Stimulated activated CD4-positive, alpha-beta T cell treated with anti-CD3 and anti-CD28 coated beads, Interleukin-15, amount 100 ng/mL, for 24 hours (primary cell): ENCODE data around the gene CERS6.

ENCODE experiments used
- DNase-seq: peaks from one replicate; pipeline ENCODE4 v3.0.0-alpha.2; 2020

CERS6 gene

DNA sequence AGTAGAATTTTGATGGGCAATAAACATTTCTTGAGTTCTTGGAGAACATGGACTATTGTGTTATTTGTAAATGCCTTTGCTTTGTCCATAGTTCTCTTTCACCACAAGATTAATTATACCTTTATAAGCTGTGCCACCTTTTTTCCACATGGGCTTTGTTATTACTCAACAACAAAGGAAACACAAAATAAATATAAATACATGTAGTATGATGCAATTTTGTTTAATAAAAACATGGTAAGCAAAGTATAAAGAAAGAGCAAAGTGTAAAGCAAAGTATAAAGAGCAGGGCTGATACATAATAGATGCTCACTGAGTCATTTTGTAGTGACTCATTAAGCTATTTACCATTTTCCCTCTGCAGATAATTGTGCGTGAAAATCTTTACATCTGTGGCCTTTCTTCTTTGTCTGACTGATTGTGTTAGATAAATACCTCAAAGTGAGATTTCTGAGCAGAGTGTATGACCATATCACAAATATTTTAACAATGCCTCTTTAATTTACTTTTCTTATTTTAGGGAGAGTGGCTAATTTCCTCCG lies 80.9 kb downstream of the CERS6 start:
- DNase-seq = no peak

DNA sequence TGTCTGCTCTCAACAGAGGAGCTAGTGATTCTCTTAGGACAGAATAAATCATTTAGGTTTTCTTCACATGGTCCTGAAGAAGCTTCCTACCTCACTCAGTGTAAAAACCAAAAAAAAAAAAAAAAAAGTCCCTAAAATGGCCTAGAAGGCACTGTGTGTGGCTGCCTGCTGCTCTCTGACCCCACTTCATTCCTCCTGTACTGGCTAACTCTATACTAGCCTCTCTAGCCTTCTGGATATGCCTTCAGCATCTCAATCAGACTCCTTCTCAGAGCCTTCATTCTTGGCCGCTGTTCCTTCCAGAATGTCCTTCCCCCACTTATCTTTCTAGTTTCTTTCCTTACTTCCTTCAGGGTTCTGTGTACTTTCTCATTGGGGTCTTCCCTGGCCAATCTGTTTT lies 82.1 kb downstream of the CERS6 start:
- DNase-seq = no peak

DNA sequence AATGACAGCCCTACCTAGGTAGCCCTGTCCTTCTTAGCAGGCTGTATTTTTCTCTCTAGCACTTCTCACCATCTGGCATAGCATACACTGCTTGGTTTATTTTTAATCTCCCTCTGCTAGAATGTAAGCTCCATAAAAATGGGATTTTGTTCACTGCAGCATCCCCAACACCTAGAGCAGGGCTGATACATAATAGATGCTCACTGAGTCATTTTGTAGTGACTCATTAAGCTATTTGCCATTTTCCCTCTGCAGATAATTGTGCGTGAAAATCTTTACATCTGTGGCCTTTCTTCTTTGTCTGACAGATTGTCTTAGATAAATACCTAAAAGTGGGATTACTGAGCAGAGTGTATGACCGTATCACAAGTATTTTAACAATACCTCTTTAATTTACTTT lies 82.5 kb downstream of the CERS6 start:
- no peak for DNase-seq

DNA sequence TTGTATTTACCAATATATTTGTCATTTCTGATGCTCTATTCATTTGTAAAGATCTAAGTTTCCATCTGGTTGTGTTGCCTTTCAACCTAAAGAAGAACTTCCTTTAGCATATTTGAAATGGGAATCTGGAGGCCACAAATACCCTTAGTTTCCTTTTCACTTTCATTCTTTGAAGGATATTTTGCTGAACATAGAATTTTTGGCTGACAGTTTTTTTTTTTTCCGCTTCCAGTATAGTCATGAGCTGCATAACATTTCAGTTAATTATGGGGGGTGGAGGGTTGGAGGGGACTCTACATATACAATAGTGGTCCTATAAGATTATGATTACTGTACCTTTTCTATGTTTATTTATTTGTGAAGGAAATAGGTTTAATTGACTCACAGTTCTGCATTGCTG lies 83.9 kb downstream of the CERS6 start:
- DNase-seq = no peak

DNA sequence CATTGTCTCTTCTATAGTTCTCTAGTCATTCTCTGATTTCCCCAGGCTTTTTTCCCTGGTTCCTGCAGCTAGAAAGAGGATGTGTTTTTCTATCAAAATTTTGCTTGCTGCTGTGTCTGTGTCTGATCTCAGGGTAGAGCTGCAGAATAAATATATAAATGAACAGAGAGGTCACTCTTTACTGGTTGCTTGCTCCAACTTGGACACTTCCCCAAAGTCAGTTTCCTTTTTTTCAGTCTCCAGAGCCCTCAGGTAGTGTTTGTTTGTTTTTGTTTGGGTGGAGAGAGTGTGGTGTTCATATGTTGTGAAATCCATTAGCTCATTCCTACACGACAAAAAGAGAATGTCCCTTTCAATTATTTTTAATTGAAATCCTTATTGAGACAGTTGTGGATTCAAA lies 85.8 kb downstream of the CERS6 start:
- no peak for DNase-seq

DNA sequence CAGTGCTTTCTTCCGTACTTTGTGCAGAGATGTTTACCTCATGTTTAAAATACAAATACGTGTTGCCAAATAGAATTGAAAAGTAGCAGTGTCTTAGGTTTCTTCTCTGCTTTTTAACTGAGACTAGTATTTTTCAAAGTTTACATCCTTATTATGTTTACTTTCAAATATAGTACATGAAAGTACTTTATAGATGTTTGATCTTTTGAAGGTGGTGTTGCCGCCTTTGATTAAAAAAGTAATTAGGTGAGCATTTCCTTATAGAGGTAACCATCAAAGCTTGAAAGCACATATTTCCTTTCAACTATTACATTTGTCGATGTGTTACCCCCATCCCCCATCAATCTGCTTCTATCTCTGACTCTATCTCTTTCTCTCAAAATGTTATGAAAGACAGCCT lies 87.0 kb downstream of the CERS6 start:
- no peak for DNase-seq

DNA sequence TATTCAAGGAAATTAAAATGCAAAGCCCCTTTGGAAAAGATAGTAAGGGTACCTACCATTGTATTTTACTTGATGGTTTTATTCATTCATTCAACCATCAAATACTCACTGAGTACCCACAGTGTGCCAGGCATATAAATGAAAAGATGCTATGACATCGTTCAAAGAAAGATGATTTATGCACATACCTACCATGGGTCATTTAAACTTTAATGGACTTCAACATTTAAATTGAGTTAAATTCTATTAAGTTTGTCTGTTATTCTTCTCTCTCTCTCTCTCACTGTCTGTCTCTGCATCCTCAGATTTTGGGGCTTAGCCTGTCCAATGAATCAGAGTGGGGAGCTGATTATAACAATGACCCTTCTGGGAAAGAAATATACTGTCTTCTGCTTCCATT lies 87.9 kb downstream of the CERS6 start:
- DNase-seq = no peak

DNA sequence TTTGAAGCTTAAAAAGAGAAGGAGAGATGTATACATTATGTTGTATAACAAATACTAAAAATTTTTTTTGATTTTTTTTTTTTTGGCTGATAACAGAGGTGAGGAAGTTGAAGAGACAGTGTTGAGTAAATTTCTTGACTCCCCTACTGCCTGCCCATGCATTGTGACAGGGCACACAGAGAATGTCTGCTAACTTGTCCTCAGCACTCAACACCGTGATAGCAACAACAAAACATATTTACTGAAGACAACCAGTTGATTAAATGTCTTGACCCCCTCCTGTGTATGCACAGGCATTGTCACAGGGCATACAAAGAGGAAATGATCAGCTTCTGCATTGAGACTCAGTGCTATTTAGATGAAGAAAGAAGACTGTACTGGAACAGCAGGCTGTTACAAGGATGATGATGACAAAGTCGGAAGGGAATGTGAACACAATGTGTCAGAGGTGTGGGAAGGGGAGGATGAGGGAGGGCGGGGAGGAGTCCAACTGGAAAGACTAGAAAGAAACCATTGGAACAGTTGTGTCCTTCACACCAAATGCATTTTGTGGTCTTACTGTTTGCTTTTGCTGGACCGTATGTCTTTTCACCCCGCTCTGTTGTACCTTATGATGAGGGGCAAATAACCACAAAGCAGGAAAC lies 89.5 kb downstream of the CERS6 start:
- no peak for DNase-seq

DNA sequence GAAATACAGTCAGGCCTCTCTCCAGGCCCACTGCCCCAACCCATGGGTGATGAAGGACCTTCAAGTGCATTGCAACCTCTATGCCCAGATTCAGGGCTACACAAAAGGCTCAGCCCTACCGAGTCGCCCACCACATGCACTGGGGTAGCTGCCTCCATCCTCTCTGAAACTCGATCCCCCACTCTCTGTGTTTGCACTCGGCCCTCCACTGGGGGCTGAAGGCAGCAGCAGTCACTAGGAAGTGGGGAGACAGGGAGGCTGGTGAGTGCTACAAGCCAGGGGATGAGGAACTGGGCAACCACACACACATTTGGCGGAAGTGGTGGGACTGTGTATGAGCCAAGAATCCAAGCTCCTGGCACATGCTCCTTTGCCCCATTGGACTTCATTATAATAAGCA lies 94.6 kb downstream of the CERS6 start:
- DNase-seq = no peak

DNA sequence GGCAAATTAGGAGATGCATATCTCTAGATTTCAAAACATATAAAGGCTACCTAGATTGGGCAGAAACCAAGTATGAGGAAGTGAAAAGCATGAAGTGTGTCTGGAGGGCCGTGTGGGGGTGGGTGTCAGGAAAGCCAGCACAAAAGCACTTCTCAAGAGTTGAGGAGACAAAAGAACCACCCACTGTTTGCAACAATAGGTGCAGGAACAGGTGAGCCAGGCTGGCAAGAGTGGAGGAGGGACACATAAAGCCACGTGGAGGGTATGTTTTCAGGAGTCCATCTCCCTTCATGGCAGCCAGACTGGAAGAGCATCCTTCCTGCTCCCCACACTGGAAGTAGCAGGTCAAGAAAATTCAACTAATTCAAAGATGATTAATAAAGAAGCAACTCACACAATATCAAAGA lies 96.4 kb downstream of the CERS6 start:
- no peak for DNase-seq

DNA sequence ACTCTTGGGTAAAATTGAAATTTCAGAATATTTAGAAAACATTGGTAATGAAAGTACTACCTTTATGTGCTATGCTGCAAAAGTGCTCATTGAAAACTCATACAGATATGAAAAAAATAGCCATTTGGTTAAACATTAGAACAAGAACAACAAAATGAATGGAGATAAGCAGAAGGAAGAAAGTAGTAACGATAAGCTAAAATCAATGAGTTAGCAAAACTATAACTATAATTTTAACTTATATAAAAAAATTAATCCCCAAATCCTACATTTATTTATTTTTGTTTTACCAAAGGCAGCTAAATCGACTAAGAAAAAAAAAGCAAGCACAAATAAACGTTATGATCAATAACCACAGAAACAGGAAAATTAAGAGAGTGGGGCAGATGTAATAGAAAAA lies 99.2 kb downstream of the CERS6 start:
- DNase-seq = no peak

DNA sequence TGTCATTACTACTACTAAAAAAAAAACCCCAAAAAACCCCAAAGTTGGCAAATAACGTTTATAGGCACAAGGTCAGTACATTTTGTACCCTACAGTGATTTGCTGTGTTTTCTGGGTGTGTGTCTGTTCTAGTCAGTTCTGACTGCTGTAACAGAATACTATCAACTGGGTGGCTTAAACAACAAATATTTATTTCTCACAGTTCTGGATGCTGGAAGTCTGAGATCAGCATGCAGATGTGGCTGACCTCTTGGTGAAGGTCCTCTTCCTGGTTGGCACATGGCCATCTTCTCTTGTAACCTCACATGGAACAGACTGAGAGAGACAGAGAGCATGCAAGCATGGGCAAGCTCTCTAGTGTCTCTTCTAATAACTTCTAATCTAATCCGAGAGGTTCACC lies 103.1 kb downstream of the CERS6 start:
- no peak for DNase-seq

DNA sequence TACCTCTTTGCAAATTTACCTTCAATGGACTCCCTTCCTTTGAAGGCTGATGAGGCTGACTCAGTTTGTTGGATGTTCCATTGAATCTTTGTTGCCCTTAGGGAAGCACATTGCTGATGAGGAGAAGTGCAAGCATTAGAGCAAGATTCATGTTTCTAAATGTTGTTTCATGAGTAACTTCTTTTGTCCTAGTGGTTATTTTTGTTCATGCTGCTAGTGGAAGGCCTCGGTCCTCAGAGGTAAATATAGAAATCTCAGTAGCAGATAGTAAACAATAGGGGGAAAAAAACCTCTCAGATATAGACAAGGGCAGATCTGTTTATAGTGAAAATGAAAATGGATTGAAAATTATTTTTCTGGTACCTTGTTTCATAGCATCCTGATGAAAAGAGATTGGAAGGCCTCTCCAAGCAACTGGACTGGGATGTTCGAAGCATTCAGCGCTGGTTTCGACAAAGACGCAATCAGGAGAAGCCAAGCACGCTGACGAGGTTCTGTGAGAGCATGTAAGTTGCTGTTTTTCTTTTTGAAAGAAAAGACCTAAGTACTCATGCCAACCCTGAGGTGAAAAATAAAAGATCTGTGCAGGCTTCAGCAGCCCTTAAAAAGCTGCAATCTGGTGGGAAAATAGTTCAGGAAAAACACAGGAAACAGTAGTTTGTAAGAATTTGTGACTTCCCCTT lies 104.9 kb downstream of the CERS6 start:
- DNase-seq = no peak

DNA sequence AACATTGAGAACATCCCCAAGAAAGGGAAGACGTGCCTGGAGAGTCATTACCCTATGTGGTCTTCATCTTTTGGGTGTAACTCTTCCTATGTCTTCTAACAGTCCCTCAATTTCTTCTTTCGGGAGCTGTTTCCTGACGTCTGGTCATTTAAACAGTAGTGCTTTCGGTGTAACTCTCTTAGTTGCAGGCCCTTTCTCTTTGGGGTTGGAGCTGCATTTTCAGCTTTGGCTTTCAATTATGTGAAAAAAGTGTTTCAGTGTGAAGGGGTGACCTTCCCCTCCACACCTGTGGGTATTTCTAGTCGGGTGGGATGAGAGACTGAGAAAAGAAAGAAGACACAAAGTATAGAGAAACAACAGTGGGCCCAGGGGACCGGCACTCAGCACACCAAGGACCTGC lies 105.9 kb downstream of the CERS6 start:
- DNase-seq = no peak

DNA sequence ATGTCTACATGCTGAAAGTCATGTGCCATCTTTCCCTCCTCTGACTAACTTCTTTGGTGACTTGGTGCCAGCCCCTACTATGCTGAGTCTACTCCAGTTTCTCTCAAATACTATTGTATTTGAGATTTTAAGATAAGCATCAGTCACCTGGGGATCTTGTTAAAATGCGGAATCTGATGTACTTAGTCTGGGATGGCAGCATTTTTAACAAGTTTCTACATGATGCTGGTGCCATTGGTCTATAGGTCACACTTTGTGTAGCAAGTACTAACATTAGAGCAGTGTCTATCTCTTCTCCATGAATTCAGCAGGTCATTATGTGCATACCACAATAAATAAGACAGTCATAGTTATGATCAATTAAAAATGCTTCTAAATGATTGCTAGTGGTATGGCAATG lies 106.9 kb downstream of the CERS6 start:
- no peak for DNase-seq

DNA sequence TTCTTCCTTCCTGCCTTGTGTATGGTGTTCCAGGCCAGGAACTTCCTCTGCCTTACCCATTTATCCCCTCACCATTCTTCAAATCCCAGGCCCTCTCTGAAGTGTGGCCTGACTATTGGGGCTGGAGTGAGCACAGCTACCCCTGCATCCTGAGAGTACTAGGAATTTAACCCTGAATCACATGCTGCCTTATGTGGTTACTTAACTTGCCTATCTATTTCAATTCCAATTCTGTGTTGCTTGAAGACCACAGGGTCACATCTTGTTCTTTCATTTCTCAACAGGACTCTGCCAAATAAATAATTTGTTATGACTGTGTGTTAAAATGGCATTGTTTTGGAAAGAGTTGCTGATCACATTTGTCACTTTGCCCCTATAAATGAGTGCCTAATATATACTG lies 108.6 kb downstream of the CERS6 start:
- no peak for DNase-seq

DNA sequence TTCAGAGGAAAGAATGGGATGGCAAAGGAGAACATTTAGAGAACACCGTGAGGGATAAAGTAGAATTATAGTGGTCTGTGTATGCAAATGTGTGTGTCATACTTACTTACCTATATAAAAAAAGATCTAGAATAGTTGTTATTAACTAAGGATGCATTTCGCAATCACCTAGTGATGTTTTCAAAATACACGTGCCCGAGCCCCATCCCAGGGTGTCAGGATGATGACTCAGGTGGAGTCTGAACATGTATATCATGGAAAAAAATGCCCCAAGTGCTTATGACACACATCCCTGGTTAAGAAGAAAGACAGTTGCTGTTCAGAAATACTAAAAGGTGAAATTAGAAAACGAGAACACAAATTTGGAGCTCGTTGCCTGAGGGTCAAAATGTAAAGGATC lies 109.0 kb downstream of the CERS6 start:
- peak; percentile 14 for DNase-seq

DNA sequence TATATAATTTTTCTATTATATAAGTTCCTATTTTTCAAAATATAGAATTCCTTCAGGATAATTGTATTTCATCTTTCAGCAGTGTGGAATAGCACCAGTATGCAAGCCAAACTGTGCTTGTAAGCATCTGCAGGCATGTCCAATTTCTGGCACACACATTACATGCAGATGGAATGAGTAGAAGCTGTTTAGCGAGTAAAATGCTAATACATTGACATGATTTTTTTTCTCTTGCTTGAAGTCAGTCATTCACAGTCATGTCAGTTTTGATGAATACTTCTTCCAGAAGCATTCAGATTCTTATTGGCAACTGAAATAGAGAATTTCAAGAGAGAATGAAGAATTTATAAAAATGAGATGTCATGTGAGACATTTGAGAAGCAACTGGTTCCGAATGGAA lies 109.4 kb downstream of the CERS6 start:
- DNase-seq = no peak

DNA sequence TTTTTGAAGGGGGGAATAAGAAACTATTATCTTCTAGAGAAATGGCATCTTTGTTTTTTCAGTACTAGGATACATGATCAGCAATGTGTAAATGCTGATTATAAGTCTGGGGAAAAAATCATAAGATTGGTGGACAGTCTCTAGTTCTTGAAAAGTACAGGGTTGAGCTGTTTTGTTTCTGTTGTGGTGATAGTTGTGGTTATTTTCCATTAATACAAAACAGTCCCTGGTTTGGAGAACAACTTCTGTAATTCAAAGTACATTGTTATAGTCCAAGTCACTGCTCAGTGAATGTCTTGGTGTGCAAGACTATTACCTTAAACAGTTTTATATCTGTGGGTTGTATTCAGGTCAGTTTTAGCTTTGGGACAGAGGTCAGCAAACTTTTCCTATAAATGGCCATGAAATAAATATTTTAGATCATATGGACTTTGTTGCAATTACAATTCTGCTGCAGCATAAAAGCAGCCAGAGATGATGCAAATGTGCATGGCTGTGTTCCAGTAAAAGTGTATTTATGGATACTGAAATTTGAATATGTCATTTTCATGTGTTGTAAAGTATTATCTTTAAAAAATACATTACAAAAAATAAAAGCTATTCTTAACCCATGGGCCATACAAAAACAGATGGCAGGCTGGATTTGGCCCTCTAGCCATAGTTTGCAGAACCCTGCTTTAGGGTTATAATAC lies 111.0 kb downstream of the CERS6 start:
- DNase-seq = no peak

DNA sequence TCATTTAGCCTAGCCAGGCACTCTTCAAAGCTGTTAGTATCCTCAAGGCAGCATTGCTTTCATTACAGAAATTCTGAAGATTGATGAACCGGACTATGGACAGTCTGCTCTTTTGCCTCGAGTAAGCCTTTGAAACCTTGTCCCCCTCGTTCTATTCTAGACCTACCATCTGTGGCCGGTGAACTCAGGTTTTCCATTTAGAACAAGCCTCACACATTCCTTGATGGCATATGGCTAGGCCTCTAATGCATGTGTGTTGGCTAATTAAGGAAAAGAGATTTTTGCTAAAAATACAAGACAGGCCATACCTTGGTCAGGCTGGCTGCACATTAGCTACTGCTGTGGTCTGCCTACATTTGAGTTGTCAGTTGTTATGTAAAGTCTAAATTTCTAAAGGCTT lies 111.8 kb downstream of the CERS6 start:
- no peak for DNase-seq

DNA sequence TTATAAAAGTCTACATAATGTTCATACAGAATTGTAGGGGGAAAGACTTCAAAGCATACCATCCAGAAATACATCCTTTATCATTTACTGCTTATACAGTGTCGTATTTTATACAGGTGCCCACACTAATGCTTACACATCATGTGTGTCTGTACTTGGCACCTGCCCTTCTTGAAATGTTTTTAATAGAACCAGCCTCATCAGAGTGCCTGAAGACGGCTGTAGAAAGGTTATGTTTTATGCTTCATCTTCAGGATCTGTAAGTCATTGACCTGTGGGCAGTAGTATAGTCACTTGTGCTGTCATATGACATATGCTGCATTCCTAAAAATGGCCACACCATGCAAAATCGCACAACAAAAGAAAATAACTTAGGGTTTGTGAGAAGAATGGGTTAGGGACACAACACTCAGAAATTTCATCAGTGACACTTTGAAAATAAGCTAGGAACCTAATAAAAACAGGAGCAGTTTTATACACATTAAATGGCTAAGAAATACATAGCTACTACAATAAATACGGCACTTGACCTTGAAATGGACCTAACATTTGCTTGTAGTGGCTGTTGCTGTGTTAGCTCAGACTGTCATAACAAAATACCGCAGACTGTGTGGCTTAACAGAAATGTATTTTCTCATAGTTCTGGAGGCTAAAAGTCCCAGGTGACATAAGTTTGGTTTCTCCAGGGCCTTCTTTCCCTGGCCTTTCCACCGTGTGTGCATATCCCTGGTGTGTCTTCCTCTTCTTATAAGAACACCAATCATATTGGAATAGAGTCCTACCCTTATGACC lies 112.6 kb downstream of the CERS6 start:
- DNase-seq = no peak

DNA sequence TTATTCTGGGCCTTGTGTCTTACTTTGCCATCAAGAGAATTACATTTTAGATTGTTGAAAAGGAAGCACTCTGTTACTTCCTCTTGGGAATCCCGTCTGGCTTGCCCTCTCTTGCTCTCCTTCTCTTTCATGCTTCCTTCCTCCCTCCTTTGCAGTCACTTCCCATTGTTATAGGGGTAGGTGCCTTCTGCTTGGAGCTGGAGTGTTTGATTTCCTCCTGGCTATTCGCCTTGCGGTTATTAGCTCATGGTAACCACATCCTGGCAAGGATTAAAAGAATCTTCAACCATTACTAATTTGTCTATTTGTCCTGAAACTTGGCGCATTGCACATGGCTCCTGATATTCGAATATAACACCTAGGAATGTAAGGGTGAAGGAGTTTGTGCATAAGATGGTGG lies 115.0 kb downstream of the CERS6 start:
- DNase-seq = no peak

DNA sequence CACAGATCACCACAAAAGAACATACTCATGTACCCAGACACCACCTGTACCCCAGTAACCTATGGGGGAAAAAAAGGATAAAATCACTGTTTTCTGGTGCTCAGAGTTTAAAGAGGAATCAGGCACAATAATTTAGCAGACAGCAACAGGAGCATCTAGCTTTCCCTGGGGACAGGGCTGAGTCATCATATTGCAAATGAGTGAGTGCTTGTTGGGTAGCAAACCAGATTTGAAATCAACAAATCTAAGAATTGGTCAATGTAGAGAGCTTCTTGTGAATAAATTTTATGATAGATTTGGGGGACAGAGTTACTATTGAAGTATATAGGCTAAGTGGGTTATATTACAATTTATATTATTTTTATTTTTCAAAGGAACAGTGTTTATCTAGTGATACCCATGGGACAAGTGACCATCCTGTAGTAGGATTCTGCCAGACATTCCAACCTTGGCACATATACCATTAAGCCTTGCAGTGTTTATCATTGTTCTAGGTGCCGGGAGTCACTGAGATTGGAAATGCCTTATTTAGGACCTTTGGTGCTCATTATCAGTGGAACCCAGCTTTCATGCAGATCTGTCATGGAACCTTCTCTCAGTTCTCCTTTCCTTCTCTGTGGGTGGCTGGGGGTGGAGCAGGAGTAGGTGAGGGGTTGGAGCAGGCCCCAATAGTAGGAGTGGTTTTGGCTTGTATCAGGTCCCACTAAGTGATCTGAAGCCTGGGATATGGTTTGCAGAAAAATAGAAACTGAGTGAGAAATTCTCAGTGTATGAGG lies 117.2 kb downstream of the CERS6 start:
- DNase-seq = no peak
